C4-2B (cell line): ENCODE measurements around the gene SLC15A2.
"Not testable (repeated sequence)": the region's sequence is repeated elsewhere in the genome, so short reads cannot be mapped to it uniquely, and the experiment has no call there.

ENCODE experiments used
- H3K27ac ChIP-seq: fragments of 450-650 bp; 2 replicates; pipeline ENCODE4 v1.5.1; 2017
- CTCF ChIP-seq: fragments of 450-650 bp; conservative IDR thresholded peaks from 2 replicates; pipeline ENCODE4 v1.5.1; 2017; ENCODE audit warnings: mild to moderate bottlenecking
- ZFX ChIP-seq: fragments of 450-650 bp; IDR thresholded peaks from 2 replicates; pipeline ENCODE4 v1.6.1; 2017

Gene SLC15A2

GRCh38 chr3:121894301-121894990, at the start of gene SLC15A2:
TSS of gene SLC15A2 (plus strand) at chr3:121894401. CDS start at chr3:121894477, 76 bp downstream.
- TF ChIP-seq ZFX (no peak), CTCF (no peak)

DNA sequence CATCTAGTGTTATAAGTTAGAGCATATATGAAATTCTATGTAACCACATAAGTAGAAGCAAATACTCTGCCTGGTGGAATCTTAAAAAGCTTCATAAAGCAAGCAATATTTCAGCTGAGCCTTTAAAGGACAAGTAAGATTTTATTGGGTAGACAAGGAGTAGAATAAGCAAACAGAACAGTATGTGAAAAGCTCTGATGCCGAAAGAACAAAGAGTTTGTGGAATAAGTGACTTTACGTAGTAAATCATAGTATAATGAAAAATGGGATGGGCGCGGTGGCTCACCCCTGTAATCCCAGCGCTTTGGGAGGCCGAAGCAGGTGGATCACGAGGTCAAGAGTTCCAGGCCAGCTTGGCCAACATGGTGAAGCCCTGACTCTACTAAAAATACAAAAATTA, 49.3 kb upstream of the SLC15A2 start:
- no peak overlapping the region; the same call in 1 of the 2 replicates for H3K27ac ChIP-seq
- no peak for TF ChIP-seq CTCF
- no peak for TF ChIP-seq ZFX

More at GRCh38 chr3:121894301-121894990, at the start of gene SLC15A2:
- H3K27ac ChIP-seq = peak within 1 kb of the TSS; percentile 66; the same call in 1 of the 2 replicates

DNA sequence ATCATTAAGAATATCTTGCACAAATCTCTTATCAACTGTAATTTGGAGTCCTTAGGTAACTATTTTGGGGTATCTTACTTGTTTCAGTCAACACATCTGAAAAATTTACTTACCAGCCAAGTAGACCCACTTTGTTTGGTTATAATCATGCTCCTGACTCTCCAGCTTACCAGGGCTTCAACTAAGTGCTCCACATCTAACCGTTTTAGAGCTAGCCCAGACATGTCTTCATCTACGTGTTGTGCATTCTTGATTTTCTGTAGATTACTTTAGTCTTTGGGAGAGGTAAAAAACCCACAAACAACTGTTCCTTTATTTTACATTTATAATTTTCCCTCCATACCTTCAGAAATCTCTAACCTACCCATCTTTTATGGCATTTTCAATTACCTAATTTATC, 41.9 kb upstream of the SLC15A2 start:
- no peak overlapping the region for H3K27ac ChIP-seq
- TF ChIP-seq CTCF (no peak), ZFX (no peak)

DNA sequence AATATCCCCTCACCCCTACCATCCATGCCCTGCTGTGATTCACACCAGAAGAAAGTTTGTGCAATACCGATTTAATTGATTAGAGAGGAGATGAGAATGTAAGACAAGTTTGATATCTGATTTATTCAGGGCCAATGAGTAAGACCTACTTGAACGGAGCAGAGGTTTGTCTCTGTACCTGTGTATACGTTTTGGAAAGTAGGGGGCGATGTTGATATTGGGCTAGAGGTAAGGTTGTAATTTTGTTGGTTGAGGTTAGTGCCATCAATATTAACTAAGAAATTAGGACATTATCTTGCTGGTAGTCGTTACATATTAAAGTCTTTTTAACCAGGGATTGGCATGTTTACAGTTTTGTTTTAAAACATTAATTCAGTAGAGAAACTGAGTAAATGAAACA, 38.6 kb upstream of the SLC15A2 start:
- peak; percentile 79 for TF ChIP-seq CTCF
- no peak for TF ChIP-seq ZFX
- no peak overlapping the region for H3K27ac ChIP-seq

GRCh38 chr3:121857778-121858177, 36.4 kb upstream of the SLC15A2 start:
- not testable (repeated sequence) for H3K27ac ChIP-seq

DNA sequence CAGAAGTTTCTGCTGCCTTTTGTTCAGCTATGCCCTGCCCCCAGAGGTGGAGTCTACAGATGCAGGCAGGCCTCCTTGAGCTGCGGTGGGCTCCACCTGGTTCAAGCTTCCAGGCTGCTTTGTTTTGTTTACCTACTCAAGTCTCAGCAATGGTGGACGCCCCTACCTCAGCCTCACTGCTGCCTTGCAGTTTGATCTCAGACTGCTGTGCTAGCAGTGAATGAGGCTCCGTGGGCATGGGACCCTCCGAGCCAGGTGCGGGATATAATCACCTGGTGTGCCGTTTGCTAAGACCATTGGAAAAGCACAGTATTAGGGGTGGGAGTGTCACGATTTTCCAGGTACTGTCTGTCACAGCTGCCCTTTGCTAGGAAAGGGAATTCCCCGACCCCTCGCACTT, 31.0 kb upstream of the SLC15A2 start:
- not testable (repeated sequence) for H3K27ac ChIP-seq

- no peak overlapping the region for H3K27ac ChIP-seq
- TF ChIP-seq CTCF (no peak), ZFX (no peak)
These were observed 30.4 kb upstream of the SLC15A2 start for GRCh38 chr3:121863801-121864200.

DNA sequence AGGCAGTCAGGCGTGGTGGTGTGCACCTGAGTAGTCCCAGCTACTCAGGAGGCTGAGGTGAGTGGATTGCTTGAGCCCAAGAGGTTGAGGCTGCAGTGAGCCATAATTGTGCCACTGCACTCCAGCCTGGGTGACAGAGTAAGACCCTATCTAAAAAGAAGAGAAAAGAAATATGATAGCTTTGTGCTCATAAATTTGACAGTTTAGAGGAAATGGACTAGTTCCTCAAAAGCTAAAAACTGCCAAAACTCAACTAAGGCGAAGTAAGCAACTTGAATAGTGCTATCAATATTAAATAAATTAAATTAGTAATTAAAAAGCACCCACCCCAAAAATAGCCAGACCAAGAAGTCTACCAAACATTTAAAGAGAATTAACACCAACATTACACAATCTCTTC, 24.5 kb upstream of the SLC15A2 start:
- no peak for TF ChIP-seq ZFX
- TF ChIP-seq CTCF = no peak

More for the DNA sequence above, 24.5 kb upstream of the SLC15A2 start:
- no peak overlapping the region for H3K27ac ChIP-seq
